Activated CD8-positive, alpha-beta memory T cell treated with anti-CD3 and anti-CD28 coated beads, Interleukin-2, amount 50 U/mL, for 24 hours (primary cell): Measurements from ENCODE around the gene KLK12.

Source experiments
- DNase-seq: peaks from one replicate; pipeline ENCODE4 v3.0.0-alpha.2; 2020; ENCODE audit errors: extremely low read depth

The KLK12 gene

GRCh38 chr19:51047031-51047335 is 12.2 kb upstream of the KLK12 start:
- DNase-seq, result no peak

GRCh38 chr19:51044327-51044726 is 9.5 kb upstream of the KLK12 start:
- no peak for DNase-seq

- DNase-seq, result no peak
These were observed 8.7 kb upstream of the KLK12 start for GRCh38 chr19:51043497-51043896.

- no peak for DNase-seq
These were observed 5.3 kb upstream of the KLK12 start for GRCh38 chr19:51040151-51040550.

GRCh38 chr19:51036519-51036918 is 1.7 kb upstream of the KLK12 start:
- DNase-seq, result no peak

- no peak for DNase-seq
These were observed 2.9 kb downstream of the KLK12 start for GRCh38 chr19:51031880-51032225.

GRCh38 chr19:51031220-51031879 is 3.5 kb downstream of the KLK12 start:
- DNase-seq, result no peak

- DNase-seq, result no peak
These were observed 4.2 kb downstream of the KLK12 start for GRCh38 chr19:51030631-51031030.

- no peak for DNase-seq
These were observed 5.1 kb downstream of the KLK12 start for GRCh38 chr19:51029718-51030117.

GRCh38 chr19:51027873-51028272 is 6.9 kb downstream of the KLK12 start:
- DNase-seq, result no peak

- no peak for DNase-seq
These were observed 7.5 kb downstream of the KLK12 start for GRCh38 chr19:51027126-51027806.

- no peak for DNase-seq
These were observed 8.3 kb downstream of the KLK12 start, which contains the start of gene KLK11 for GRCh38 chr19:51026554-51026831. Gene KLK11, minus strand, starts transcription at chr19:51026616. Its CDS starts 985 bp downstream, at chr19:51025631.

GRCh38 chr19:51025809-51026553 is 8.8 kb downstream of the KLK12 start:
- DNase-seq, result no peak

- DNase-seq, result no peak
These were observed 9.4 kb downstream of the KLK12 start for GRCh38 chr19:51025401-51025800.

GRCh38 chr19:51024924-51025323 is 9.9 kb downstream of the KLK12 start:
- no peak for DNase-seq

- DNase-seq, result no peak
These were observed 10.9 kb downstream of the KLK12 start for GRCh38 chr19:51023946-51024345.

- DNase-seq, result no peak
These were observed 12.3 kb downstream of the KLK12 start for GRCh38 chr19:51022526-51022925.

- no peak for DNase-seq
These were observed 13.7 kb downstream of the KLK12 start for GRCh38 chr19:51020988-51021651.

GRCh38 chr19:51019544-51019925 is 15.3 kb downstream of the KLK12 start, which contains the start of gene KLK10:
Gene KLK10, minus strand, starts transcription at chr19:51019709. Its CDS starts 579 bp downstream, at chr19:51019130.
- no peak for DNase-seq

GRCh38 chr19:51018745-51019543 is 15.9 kb downstream of the KLK12 start:
- no peak for DNase-seq

- DNase-seq, result peak; percentile 5
These were observed 17.8 kb downstream of the KLK12 start for GRCh38 chr19:51016798-51017683.
